Measurements from ENCODE around the gene PI4K2B. TPM values are rescaled to one million over a fixed set of nuclear protein-coding genes. Genes with fewer than 3 reads are reported as not detected.

The PI4K2B gene
- total and polyA plus RNA-seq, 2 experiments from 2014 or later, result 6.7 to 21.4 TPM

GRCh38 chr4:25211721-25212120 lies 22.1 kb upstream of the PI4K2B start (continued):
- TF ChIP-seq ZNF462 (CRISPR knock-in tag; IDR thresholded peaks at IDR 0.05) (no peak), POLR2AphosphoS5 (IDR thresholded peaks at IDR 0.05; ENCODE audit: low read depth) (no peak), NANOG (IDR thresholded peaks at IDR 0.05; ENCODE audit: borderline replicate concordance) (no peak)

GRCh38 chr4:25212822-25213221 lies 21.0 kb upstream of the PI4K2B start:
- DNase-seq (ENCODE audit: low spot score) (no peak), ATAC-seq (no peak)
- Mint-ChIP-seq H3K4me1 (peaks cover 19% of the 10 kb centered on the region), H3K36me3 (ENCODE audit: low read depth) (peaks cover 19% of the 10 kb centered on the region), H3K4me3 (no peak overlapping the region), H3K9me3 (peaks cover 13% of the 10 kb centered on the region; the same call in 2 of the 3 replicates), H3K27me3 (ENCODE audit: insufficient read depth, low read depth, poor library complexity) (peaks cover 3% of the 10 kb centered on the region), H3K27ac (no peak overlapping the region)
- Histone ChIP-seq H3K79me2 (replicated peaks; ENCODE audit: insufficient read depth) (no peaks in the 10 kb centered on the region), H3K36me3 (ENCODE audit: insufficient read depth) (no peaks in the 10 kb centered on the region), H3K4me1 (ENCODE audit: insufficient read depth) (peaks cover 23% of the 10 kb centered on the region), H3K4me3 (no peak overlapping the region), H3K9me2 (ENCODE audit: insufficient read depth) (peaks cover 38% of the 10 kb centered on the region), H2AFZ (no peak overlapping the region), H4K20me1 (replicated peaks; ENCODE audit: insufficient read depth) (no peaks in the 10 kb centered on the region), H3K27me3 (ENCODE audit: insufficient read depth) (no peaks in the 10 kb centered on the region), H3K4me2 (no peak overlapping the region), H3F3A (replicated peaks; ENCODE audit: low read depth) (no peaks in the 10 kb centered on the region), H3K27ac (ENCODE audit: low read depth) (no peak overlapping the region)
- TF ChIP-seq NANOG (IDR thresholded peaks at IDR 0.05; ENCODE audit: borderline replicate concordance) (no peak), EZH2 (IDR thresholded peaks at IDR 0.05; ENCODE audit: low read depth, unreplicated experiment) (no peak), JUNB (IDR thresholded peaks at IDR 0.05; ENCODE audit: unreplicated experiment) (no peak), ZNF331 (CRISPR knock-in tag; IDR thresholded peaks at IDR 0.05; ENCODE audit: low read depth) (no peak), ZNF462 (CRISPR knock-in tag; IDR thresholded peaks at IDR 0.05) (no peak)
